Measurements from ENCODE around the gene TPK1. TPM values are rescaled to one million over a fixed set of nuclear protein-coding genes. Genes with fewer than 3 reads are reported as not detected.

Gene TPK1
- total RNA-seq = 14.8 TPM

DNA sequence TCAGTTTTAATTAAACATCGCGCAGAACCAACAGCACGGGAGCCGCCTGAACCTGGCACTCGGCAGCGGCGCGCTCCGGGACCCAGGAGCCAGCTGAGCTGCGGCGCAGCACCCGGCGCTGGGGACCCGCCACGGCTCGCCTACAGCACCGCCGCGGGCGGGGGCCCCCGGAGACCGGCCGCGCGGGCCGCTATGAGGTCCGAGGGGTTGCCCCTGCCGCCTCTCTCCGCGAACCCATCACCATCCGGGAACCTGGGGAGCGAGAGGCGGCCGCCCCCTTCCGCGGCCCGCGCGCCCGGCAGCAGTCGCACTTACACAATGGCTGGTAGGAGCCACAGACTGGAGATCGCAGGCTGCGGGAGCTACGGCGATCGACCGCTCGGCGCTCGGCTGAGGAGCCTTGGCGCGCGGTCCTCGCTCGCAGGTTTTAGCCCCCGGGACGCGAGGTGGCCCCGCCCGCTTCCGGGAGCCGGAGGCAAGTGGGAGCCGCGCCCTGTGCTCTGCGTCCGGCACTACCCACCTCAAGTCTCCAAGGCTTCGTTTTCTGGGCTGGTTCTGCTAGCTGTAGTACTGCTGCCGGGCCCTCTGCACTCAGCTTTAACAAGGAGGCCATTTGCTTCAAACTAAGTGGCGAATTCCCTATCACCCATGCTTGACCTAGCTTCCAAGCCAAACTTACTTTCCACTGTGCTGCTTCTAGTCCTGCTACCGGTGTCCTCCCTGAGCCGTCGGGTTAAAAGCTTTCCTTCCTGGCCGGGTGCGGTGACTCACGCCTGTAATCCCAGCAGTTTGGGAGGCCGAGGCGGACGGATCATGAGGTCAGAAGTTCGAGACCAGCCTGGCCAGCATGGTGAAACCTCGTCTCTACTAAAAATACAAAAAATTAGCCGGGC is at the start of gene TPK1:
TPK1 (minus strand) TSS at position 402 of the 893 bp plus-strand sequence. CDS start 451 bp downstream, outside the sequence.
- intact Hi-C loops (cut with DNase I) = no loop called here
- peak; percentile 96 for ATAC-seq
- peak; percentile 92 for DNase-seq (ENCODE audit: low spot score)

- intact Hi-C loops (cut with DNase I) = no loop called here
- DNase-seq (ENCODE audit: low spot score) (no peak), ATAC-seq (no peak)
Measured at GRCh38 chr7:144885478-144885877, 49.6 kb upstream of the TPK1 start.

GRCh38 chr7:144884896-144885295 is 49.0 kb upstream of the TPK1 start:
- ATAC-seq (no peak), DNase-seq (ENCODE audit: low spot score) (no peak)
- intact Hi-C loops (cut with DNase I) = no loop called here

GRCh38 chr7:144873316-144873845 is 37.5 kb upstream of the TPK1 start:
- ATAC-seq (no peak), DNase-seq (ENCODE audit: low spot score) (no peak)
- intact Hi-C loops (cut with DNase I) = no loop called here

GRCh38 chr7:144869082-144869481 is 33.2 kb upstream of the TPK1 start:
- DNase-seq (ENCODE audit: low spot score) (no peak), ATAC-seq (no peak)
- intact Hi-C loops (cut with DNase I) = no loop called here

- no peak for ATAC-seq
- no peak for DNase-seq (ENCODE audit: low spot score)
- intact Hi-C loops (cut with DNase I) = no loop called here
Measured at GRCh38 chr7:144866189-144866588, 30.3 kb upstream of the TPK1 start.

DNA sequence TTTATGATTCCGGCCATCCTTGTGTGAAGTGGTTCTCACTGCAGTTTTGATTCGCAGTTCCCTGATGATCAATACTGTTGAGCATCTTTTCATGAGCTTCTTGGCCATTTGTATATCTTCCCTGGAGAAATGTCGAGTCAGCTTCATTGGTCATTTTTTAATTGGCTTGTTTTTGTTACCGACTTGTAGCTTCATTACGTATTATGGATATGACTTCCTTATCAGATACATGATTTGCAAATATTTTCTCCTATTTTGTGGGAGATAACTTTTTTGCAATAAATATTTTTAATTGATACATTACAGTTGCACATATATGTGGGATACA is 27.4 kb upstream of the TPK1 start:
- intact Hi-C loops (cut with DNase I) = no loop called here
- DNase-seq (ENCODE audit: low spot score) = no peak
- no peak for ATAC-seq

DNA sequence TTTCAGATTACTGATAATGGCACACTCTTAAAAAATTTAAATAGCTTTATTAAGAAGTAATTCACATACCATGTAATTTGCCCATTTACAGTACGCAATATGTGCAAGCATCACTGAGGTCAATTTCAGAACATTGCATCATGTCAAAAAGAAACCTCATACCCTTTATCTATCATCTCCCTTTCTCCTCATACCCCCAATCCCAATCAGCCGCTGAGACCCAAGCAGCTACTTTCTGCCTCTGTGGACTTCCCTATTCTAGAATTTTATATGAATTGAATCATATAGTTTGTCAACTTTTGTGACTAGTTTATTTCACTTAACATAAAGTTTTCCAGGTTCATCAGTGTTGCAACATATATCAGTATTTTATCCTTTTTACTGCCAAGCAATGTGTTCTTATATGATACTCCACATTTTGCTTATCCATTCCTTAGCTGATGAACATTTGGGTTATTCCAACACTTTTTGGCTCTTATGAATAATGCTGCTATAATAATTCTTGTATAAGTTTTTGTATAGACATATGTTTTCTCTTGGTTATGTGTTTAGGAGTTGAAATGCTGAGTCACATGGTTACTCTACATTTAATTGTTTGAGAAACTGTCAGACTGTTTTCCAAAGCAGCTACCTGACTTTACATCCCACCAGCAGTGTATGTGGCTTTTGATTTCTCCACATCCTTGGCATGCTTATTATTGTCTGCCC is 26.9 kb upstream of the TPK1 start:
- ATAC-seq (no peak), DNase-seq (ENCODE audit: low spot score) (no peak)
- intact Hi-C loops (cut with DNase I) = no loop called here

- ATAC-seq = no peak
- intact Hi-C loops (cut with DNase I) = no loop called here
- no peak for DNase-seq (ENCODE audit: low spot score)
Measured at GRCh38 chr7:144859739-144860138, 23.9 kb upstream of the TPK1 start.

- ATAC-seq (no peak), DNase-seq (ENCODE audit: low spot score) (no peak)
- intact Hi-C loops (cut with DNase I) = no loop called here
Measured at GRCh38 chr7:144857463-144857862, 21.6 kb upstream of the TPK1 start.

GRCh38 chr7:144854839-144855424 is 19.1 kb upstream of the TPK1 start:
- intact Hi-C loops (cut with DNase I) = no loop called here
- DNase-seq (ENCODE audit: low spot score) = no peak
- ATAC-seq = no peak

DNA sequence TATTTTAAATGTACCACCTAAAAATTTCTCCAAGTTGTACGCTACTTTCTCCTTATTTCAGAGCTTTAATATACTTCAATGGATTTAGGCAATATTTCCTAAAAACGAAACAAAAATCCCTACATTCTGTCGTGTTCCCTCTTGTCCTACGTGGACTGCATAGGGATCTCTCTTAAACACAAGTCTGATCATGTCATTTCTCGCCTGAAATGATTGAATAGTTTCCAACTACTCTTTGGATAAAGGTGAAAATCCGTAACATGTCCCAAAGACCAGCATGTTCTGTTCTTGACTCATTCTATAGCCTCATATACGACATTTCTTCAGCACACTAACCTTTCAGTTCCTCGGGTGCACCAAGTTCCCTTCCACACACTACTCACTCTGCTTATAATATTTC is 17.7 kb upstream of the TPK1 start:
- no peak for ATAC-seq
- no peak for DNase-seq (ENCODE audit: low spot score)
- intact Hi-C loops (cut with DNase I) = no loop called here

- intact Hi-C loops (cut with DNase I) = no loop called here
- DNase-seq (ENCODE audit: low spot score) = no peak
Measured at GRCh38 chr7:144848078-144848477, 12.2 kb upstream of the TPK1 start.

GRCh38 chr7:144842377-144842851 is 6.6 kb upstream of the TPK1 start:
- ATAC-seq = peak; percentile 80
- intact Hi-C loops (cut with DNase I) = no loop called here
- no peak for DNase-seq (ENCODE audit: low spot score)

More at GRCh38 chr7:144848078-144848477, 12.2 kb upstream of the TPK1 start:
- no peak for ATAC-seq

GRCh38 chr7:144836545-144836842 is 641 bp upstream of the TPK1 start:
- DNase-seq (ENCODE audit: low spot score) (no peak), ATAC-seq (no peak)
- intact Hi-C loops (cut with DNase I) = no loop called here

GRCh38 chr7:144835155-144835611 is 670 bp downstream of the TPK1 start:
- intact Hi-C loops (cut with DNase I) = no loop called here
- DNase-seq (ENCODE audit: low spot score) (no peak), ATAC-seq (peak; percentile 73)

GRCh38 chr7:144834641-144835144 is 1.2 kb downstream of the TPK1 start:
- DNase-seq (ENCODE audit: low spot score) (no peak), ATAC-seq (peak; percentile 42)
- intact Hi-C loops (cut with DNase I) = no loop called here

- intact Hi-C loops (cut with DNase I) = no loop called here
- ATAC-seq (no peak), DNase-seq (ENCODE audit: low spot score) (no peak)
Measured at GRCh38 chr7:144830811-144831210, 5.0 kb downstream of the TPK1 start.

DNA sequence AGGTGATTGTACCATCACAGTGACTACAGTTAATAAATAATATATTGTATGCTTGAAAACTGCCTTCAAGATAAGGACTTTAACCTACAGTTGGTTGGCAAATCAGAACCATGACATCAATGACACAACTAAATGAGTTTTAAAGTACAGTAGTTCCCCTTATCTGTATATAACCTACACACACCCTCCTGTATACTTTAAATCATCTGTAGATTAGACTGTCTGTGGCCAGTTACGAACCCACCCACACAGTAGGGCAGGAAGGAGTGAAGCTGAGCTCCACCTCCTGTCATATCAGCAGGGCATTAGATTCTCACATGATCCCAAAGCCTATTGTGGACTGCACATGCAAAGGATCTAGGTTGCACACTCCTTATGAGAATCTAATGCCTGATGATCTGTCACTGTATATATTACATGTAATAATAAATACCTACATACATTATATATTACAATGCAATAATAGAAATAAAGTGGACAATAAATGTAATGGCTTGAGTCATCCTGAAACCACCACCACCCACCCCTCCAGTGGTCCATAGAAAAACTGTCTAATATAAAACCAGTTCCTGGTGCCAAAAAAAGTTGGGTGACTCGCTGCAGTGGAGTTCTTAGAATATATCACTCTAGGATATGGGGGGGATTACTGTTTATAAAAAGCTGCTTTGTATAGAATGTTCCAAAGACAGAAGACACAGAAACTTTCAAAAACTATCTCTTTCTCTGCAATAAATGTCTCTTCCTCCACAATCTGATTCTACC is 5.6 kb downstream of the TPK1 start:
- no peak for DNase-seq (ENCODE audit: low spot score)
- intact Hi-C loops (cut with DNase I) = no loop called here
- ATAC-seq = no peak
